GM12872 (cell line): ENCODE data around the gene RCAN2.

Experiments
- TF ChIP-seq, protein P1 (sequence below): IDR thresholded peaks from 3 replicates; pipeline ENCODE4 v1.5.1; 2011; ENCODE audit warnings: low read depth, mild to moderate bottlenecking, low read length, moderate library complexity; ENCODE audit not compliant: insufficient read depth

RCAN2 gene

DNA sequence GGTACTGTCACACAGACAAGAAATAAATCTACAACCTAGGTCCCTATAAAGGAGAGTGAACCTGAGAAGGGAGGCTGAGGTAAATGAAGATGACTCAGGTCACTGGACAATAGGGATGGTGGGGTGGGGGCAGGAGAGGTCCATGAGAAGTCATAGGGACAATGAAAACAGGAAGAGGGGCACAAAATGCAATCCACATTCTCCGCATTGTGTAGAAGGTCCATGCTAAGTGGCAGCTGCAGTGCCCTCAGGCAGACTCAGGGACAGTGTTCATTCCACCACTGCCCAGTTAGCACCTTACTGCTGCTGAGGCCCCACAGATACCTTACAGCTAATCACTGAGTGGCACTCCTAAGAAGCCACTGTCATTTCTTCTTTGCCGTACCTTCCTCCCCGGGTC is 156.8 kb downstream of the RCAN2 start:
- TF ChIP-seq, protein P1, sequence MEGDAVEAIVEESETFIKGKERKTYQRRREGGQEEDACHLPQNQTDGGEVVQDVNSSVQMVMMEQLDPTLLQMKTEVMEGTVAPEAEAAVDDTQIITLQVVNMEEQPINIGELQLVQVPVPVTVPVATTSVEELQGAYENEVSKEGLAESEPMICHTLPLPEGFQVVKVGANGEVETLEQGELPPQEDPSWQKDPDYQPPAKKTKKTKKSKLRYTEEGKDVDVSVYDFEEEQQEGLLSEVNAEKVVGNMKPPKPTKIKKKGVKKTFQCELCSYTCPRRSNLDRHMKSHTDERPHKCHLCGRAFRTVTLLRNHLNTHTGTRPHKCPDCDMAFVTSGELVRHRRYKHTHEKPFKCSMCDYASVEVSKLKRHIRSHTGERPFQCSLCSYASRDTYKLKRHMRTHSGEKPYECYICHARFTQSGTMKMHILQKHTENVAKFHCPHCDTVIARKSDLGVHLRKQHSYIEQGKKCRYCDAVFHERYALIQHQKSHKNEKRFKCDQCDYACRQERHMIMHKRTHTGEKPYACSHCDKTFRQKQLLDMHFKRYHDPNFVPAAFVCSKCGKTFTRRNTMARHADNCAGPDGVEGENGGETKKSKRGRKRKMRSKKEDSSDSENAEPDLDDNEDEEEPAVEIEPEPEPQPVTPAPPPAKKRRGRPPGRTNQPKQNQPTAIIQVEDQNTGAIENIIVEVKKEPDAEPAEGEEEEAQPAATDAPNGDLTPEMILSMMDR: no peak

DNA sequence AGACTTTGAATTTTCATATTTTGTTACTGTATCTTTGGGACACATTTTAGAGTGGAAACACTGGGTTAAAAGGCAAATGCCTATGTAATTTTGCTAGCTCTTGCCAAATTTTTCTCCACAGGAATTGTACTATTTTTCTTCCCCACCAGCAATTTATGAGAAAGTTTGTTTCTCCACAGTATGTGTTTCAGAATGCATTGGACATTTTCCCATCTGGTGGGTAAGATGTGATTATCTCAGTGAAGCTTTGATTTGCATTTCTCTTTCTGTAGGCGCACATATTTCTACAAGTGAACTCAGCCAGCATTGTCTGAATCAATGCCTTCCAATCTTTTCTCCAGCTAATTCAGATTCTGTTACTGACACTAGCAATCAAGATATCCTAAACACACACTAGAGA is 157.8 kb downstream of the RCAN2 start:
- TF ChIP-seq, protein P1: no peak

DNA sequence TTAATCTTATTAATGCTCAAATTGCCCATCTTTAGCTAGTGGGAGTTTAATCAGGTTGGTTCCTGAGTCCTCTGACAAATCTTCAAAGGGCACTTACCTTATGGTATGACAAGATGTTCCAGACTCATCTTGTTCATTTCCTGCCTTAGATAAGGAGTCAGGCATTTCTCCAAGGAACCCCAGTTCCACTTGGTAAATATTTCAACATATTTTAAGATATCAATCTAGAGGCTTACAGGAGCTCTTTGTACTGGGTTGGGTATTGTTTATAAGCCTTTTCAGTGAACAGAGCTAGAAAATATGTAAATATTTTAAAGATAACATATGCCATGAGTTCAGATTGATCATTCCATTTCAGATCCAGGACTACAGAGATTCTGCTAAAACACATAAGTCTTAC is 159.8 kb downstream of the RCAN2 start:
- TF ChIP-seq, protein P1: no peak

DNA sequence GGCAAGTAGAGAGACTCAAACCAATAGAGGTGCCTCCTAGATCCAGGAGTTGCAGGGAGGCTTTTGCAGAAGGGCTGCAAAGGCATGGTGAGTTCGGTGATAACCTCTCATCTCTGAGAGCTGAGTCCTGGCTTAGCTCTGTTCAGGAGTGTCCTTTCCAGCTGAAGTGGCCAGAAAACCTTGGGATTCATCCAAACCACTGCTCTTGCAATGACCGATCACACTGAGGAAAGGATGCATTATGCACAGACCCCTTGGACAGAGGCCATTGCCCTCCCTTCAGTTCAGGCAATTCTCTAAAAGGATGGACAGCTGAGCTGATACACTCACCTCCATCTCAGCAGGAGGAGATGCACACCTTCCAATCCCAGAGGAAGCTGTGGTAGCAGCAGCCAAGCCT is 161.7 kb downstream of the RCAN2 start:
- TF ChIP-seq, protein P1: no peak

DNA sequence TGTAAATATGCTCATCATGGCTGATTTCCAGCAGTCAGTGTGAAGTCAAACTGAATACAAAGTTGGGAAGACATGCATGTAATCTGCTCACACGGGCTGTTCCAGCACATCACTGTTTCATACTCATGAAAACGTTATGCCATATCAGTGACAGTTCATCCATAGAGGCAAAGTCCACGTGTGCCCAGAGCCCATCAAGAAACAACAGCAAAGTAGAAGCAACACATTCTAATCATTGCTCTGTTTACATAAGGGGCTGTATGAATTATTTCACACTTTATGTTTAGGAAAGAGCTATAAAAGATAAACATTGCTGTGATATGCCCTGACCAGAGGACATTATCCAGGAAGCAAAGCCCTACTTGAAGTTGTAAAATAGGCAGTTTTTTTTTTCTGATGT is 163.5 kb downstream of the RCAN2 start:
- TF ChIP-seq, protein P1: no peak

DNA sequence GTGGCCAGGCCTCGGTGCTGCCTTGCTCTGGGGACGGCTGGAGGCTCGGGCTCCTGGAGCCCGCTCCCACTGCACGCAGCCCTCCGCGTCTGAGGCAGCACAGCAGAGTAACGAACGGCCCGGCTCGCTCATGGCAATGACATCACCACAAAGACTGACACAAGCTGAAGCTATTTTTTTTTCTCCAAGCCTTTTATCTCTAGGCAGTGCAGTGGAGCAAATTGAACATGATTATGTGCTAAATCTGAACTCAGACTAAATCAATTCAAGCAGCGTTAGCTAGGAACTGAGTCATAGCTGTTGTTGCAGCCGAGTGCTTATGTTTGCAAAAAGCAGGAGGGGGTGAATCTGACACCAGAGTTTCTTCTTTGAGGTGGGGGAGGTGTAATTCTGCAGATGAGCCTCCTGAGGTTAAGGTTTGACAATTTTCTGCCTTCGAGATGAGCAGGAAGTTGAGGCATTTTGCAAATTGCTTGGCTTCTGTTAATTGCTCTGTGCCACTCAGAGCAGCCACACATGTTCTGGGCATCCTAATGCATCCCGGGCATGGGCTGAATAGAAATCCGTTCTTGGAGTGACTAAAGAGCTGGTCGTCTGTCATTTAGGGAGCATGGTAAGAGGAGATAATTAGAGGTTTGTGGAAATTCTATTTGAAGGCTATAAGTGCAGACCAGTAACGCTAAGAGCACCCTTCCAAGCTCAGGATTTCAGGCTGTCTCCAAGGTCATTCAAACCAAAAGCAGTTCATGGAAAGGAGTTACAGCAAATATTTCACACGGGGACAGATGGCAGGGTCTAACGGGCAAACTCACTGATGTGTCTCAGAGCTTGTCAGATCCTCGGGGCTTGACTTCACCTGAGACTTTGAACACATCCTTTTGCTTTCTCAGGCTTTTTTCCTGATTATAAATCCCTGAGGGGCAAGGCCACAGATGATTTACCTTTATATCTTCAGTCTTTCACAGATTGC is 165.4 kb downstream of the RCAN2 start:
- TF ChIP-seq, protein P1: no peak

DNA sequence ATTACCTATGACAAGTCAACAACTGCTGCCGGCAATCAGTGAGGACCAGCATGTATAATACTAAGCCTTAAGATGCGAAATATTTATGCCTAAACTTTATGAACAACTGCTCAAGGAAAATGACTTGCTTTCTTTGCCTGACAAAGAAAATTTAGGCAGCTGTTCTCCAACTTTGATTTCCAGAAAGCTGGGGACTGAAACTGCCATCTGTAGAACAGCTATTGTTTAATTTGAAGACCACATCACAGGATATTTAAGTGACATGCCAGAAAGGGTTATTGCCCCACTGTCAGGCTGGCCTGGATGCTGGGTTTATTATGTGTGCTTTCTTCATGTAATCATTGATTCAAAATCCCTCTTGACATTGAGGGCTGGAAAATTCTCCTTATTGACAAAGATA is 166.5 kb downstream of the RCAN2 start:
- TF ChIP-seq, protein P1: no peak
